Measurements from ENCODE around the gene PIK3C2G. TPM values are rescaled to one million over a fixed set of nuclear protein-coding genes. Genes with fewer than 3 reads are reported as not detected.
"Not testable (repeated sequence)": the region's sequence is repeated elsewhere in the genome, so short reads cannot be mapped to it uniquely, and the experiment has no call there.

Gene PIK3C2G
- total RNA-seq, 1 experiment from 2014 or later, result not detected

DNA sequence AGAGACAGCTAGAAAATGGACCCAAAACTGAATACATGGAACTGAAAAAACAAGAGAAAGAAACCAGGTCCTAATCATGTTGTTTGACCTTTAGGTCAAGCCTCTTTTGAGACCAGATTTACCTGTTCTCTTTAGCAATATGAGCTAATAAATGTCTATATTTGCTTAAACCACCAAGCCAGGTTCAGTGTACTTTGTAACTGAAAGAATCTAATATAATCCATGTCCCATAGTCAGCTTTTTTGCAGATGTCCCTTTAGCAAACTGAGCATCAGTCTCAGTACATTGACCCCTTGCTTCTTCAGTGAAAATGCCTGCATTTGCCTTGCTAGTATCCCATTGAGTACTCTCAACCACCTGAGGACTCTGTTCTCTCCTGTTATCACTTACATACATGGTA lies 414.8 kb downstream of the PIK3C2G start:
- no peak for DNase-seq
- no peak overlapping the region for H2AFZ ChIP-seq (ENCODE audit: low read length)

DNA sequence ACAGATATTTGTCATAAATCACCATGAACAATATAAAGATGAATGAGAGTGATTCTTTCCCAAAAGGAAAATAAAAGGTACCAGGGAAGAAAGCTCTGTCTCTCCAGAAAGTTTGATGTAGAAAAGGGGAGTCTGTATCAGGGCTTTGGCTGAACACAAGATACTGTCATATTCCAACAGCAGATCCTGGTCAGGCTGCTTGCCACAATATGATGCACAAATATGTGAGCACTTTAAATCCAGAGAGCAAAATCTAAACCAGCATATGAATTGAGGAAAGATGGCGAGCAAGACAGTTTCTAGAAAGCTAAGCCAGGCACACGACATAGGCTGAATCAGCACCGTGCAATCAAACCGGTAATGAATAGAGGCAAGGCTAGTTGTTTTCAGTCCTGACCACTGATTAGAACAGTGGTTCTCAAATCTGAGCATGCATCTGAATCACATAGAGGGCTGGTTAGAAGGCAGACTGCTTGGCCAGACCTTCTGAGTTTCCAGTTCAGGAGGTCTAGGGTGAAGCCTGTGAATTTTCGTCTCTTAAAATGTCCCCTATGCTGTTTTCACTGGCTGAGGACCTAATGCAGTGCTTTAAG lies 415.8 kb downstream of the PIK3C2G start:
- Histone ChIP-seq H3K79me2 (ENCODE audit: low read length) (no peaks in the 10 kb centered on the region), H3K4me2 (ENCODE audit: low read depth, low read length, poor library complexity, severe bottlenecking) (no peak overlapping the region), H3K4me1 (ENCODE audit: low read length) (no peaks in the 10 kb centered on the region), H3K36me3 (ENCODE audit: insufficient read depth, low read length) (no peaks in the 10 kb centered on the region), H3K9ac (ENCODE audit: low read length) (no peak overlapping the region), H3K9me2 (replicated peaks; ENCODE audit: insufficient read depth, low read length) (no peaks in the 10 kb centered on the region), H3K27me3 (ENCODE audit: low read length) (no peaks in the 10 kb centered on the region), H3K9me3 (ENCODE audit: low read length) (no peaks in the 10 kb centered on the region), H3K27ac (ENCODE audit: low read length) (no peak overlapping the region), H4K20me1 (ENCODE audit: insufficient read depth, low read depth, low read length) (no peaks in the 10 kb centered on the region), H2AFZ (ENCODE audit: low read length) (no peak overlapping the region), H3K4me3 (ENCODE audit: low read length) (no peak overlapping the region)
- DNase-seq, result no peak

More for the DNA sequence above, 414.8 kb downstream of the PIK3C2G start:
- no peaks in the 10 kb centered on the region for H3K36me3 ChIP-seq (ENCODE audit: insufficient read depth, low read length)
- no peaks in the 10 kb centered on the region for H4K20me1 ChIP-seq (ENCODE audit: insufficient read depth, low read depth, low read length)
- no peak overlapping the region for H3K27ac ChIP-seq (ENCODE audit: low read length)
- no peak overlapping the region for H3K4me3 ChIP-seq (ENCODE audit: low read length)
- H3K27me3 ChIP-seq (ENCODE audit: low read length), result no peaks in the 10 kb centered on the region
- H3K4me2 ChIP-seq (ENCODE audit: low read depth, low read length, poor library complexity, severe bottlenecking), result no peak overlapping the region
- no peak overlapping the region for H3K9ac ChIP-seq (ENCODE audit: low read length)
- no peaks in the 10 kb centered on the region for H3K9me2 ChIP-seq (replicated peaks; ENCODE audit: insufficient read depth, low read length)
- H3K4me1 ChIP-seq (ENCODE audit: low read length), result no peaks in the 10 kb centered on the region
- H3K9me3 ChIP-seq (ENCODE audit: low read length), result no peaks in the 10 kb centered on the region
- no peaks in the 10 kb centered on the region for H3K79me2 ChIP-seq (ENCODE audit: low read length)

DNA sequence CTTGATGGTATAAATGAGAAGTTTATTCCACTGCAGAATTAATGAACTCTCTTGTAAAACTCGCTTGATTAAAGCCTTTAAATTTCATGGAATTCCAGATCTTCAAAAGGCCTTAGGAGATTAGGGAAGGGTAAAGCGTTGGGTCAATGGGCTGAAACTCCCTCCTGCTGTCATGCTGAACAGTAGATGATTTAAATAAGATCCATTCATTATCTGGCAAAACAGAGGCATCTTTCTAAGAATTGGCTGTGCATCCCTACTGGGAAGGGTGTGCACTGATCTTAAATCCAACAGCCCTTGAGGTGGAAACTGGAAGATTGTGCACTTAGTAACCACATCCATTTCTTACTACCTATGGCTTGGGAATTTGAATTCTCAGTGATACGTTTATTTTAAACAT lies 420.5 kb downstream of the PIK3C2G start:
- Histone ChIP-seq H3K27me3 (ENCODE audit: low read length) (no peaks in the 10 kb centered on the region), H3K9me2 (replicated peaks; ENCODE audit: insufficient read depth, low read length) (no peaks in the 10 kb centered on the region), H3K27ac (ENCODE audit: low read length) (no peak overlapping the region), H3K4me3 (ENCODE audit: low read length) (no peak overlapping the region), H3K79me2 (ENCODE audit: low read length) (no peaks in the 10 kb centered on the region), H3K9ac (ENCODE audit: low read length) (no peak overlapping the region), H2AFZ (ENCODE audit: low read length) (no peak overlapping the region), H3K4me2 (ENCODE audit: low read depth, low read length, poor library complexity, severe bottlenecking) (no peak overlapping the region), H3K9me3 (ENCODE audit: low read length) (no peaks in the 10 kb centered on the region), H3K4me1 (ENCODE audit: low read length) (no peaks in the 10 kb centered on the region), H3K36me3 (ENCODE audit: insufficient read depth, low read length) (no peaks in the 10 kb centered on the region), H4K20me1 (ENCODE audit: insufficient read depth, low read depth, low read length) (no peaks in the 10 kb centered on the region)
- DNase-seq, result no peak

DNA sequence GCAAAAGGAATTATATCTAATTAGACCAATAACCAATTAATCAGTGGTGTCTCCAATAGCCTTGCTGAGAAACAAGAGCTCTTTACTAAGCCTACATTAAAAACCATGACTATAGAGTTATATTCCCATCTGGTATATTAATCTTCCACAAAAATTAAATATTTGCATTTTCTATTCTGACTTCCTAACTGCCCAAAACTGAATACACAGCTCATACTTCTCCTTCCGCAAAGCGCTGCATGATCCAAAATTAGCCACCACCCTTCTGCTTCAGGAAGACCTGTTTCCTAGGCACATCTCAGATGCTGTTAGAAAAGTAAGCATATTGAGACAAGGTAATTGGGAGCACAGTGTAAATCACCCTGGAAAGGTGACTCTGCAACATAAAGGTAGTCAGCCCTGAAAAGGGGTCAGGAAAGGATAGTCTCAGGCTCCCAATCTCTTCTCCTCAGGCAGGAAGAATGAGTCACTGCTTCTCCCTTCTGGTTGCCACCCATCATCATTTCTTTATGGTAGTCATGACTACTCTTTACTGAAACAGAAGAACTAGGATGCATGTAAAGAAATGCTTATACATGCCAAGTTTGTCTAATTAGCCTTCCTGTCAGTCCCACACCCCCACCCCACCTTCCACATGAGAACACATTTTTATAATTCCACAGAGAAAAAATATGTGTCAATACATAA lies 422.2 kb downstream of the PIK3C2G start:
- no peaks in the 10 kb centered on the region for H3K79me2 ChIP-seq (ENCODE audit: low read length)
- no peak overlapping the region for H2AFZ ChIP-seq (ENCODE audit: low read length)
- no peak overlapping the region for H3K4me2 ChIP-seq (ENCODE audit: low read depth, low read length, poor library complexity, severe bottlenecking)

DNA sequence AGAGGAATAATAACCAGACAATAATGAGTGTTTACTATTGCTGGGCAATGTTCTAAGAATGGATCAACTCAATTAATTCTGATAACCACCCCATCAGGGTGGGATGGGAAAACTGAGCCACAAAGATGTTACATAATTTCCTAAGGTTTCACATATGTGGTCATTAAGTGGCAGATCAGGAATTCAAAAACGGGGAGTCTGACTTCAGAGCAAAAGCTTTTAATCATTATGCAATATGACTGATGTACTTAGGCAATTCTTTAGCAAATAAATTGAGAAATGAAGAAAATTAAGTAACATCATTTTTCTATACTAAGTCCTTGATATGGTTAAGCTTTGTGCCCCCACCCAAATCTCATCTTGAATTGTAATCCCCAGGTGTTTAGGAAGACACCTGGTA lies 423.1 kb downstream of the PIK3C2G start:
- H3K9ac ChIP-seq (ENCODE audit: low read length), result no peak overlapping the region
- H3K4me3 ChIP-seq (ENCODE audit: low read length), result no peak overlapping the region
- H3K36me3 ChIP-seq (ENCODE audit: insufficient read depth, low read length), result no peaks in the 10 kb centered on the region
- no peaks in the 10 kb centered on the region for H3K27me3 ChIP-seq (ENCODE audit: low read length)
- no peak overlapping the region for H2AFZ ChIP-seq (ENCODE audit: low read length)
- H3K79me2 ChIP-seq (ENCODE audit: low read length), result no peaks in the 10 kb centered on the region
- H3K9me3 ChIP-seq (ENCODE audit: low read length), result no peaks in the 10 kb centered on the region
- H3K4me2 ChIP-seq (ENCODE audit: low read depth, low read length, poor library complexity, severe bottlenecking), result no peak overlapping the region
- H3K9me2 ChIP-seq (replicated peaks; ENCODE audit: insufficient read depth, low read length), result no peaks in the 10 kb centered on the region
- DNase-seq, result no peak
- no peaks in the 10 kb centered on the region for H4K20me1 ChIP-seq (ENCODE audit: insufficient read depth, low read depth, low read length)
- no peaks in the 10 kb centered on the region for H3K4me1 ChIP-seq (ENCODE audit: low read length)
- no peak overlapping the region for H3K27ac ChIP-seq (ENCODE audit: low read length)

More for the DNA sequence above, 422.2 kb downstream of the PIK3C2G start:
- H3K9ac ChIP-seq (ENCODE audit: low read length), result no peak overlapping the region
- no peak overlapping the region for H3K27ac ChIP-seq (ENCODE audit: low read length)
- no peaks in the 10 kb centered on the region for H3K9me2 ChIP-seq (replicated peaks; ENCODE audit: insufficient read depth, low read length)
- DNase-seq, result no peak
- H3K27me3 ChIP-seq (ENCODE audit: low read length), result no peaks in the 10 kb centered on the region
- H4K20me1 ChIP-seq (ENCODE audit: insufficient read depth, low read depth, low read length), result no peaks in the 10 kb centered on the region
- H3K9me3 ChIP-seq (ENCODE audit: low read length), result no peaks in the 10 kb centered on the region
- H3K4me1 ChIP-seq (ENCODE audit: low read length), result no peaks in the 10 kb centered on the region
- no peaks in the 10 kb centered on the region for H3K36me3 ChIP-seq (ENCODE audit: insufficient read depth, low read length)
- H3K4me3 ChIP-seq (ENCODE audit: low read length), result no peak overlapping the region

DNA sequence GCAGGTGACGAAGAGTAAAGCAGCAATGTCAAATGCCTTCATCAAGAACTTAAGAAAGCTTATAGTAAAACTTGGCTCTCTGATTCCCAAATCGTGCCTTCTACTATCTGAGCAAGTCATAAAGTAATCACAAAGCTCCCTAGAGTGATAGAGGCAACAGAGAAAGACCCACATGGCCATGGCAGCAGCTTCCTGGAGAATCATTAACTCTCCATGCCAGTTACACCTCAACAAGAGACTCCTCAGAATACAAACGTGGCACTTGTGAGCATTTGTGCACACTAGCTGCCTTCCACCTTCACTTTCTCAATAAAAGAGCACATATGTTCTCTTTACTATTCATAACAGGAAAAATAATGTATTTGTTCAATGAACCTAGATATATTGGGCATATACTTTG lies 428.5 kb downstream of the PIK3C2G start:
- Histone ChIP-seq H2AFZ (ENCODE audit: low read length) (no peak overlapping the region), H3K4me2 (ENCODE audit: low read depth, low read length, poor library complexity, severe bottlenecking) (no peak overlapping the region)

DNA sequence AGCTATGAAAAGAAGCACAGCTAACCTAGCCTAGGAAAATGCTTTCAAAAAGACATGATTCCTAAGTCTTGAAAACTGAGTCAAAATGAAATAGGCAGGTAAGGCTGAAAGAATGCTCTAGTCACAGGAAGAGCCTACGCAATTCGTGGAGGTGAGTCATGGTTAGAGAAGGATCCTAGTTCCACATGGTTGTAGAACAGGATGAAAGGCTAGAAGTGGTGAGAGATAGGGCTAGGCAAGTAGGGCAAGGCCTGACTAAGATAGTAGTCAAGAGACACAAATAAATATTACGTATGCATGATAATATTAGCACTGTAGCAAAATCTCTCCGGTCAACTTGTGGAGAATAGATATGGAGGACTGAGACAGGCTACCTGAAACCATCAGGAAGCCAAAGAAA lies 429.3 kb downstream of the PIK3C2G start:
- no peak for DNase-seq
- H2AFZ ChIP-seq (ENCODE audit: low read length), result no peak overlapping the region
- H3K9ac ChIP-seq (ENCODE audit: low read length), result no peak overlapping the region
- no peak overlapping the region for H3K4me2 ChIP-seq (ENCODE audit: low read depth, low read length, poor library complexity, severe bottlenecking)
- H3K9me2 ChIP-seq (replicated peaks; ENCODE audit: insufficient read depth, low read length), result no peaks in the 10 kb centered on the region
- H3K27ac ChIP-seq (ENCODE audit: low read length), result no peak overlapping the region
- no peaks in the 10 kb centered on the region for H3K27me3 ChIP-seq (ENCODE audit: low read length)
- no peaks in the 10 kb centered on the region for H3K4me1 ChIP-seq (ENCODE audit: low read length)
- no peaks in the 10 kb centered on the region for H4K20me1 ChIP-seq (ENCODE audit: insufficient read depth, low read depth, low read length)
- H3K4me3 ChIP-seq (ENCODE audit: low read length), result no peak overlapping the region
- no peaks in the 10 kb centered on the region for H3K36me3 ChIP-seq (ENCODE audit: insufficient read depth, low read length)
- no peaks in the 10 kb centered on the region for H3K9me3 ChIP-seq (ENCODE audit: low read length)
- H3K79me2 ChIP-seq (ENCODE audit: low read length), result no peaks in the 10 kb centered on the region

More for the DNA sequence above, 428.5 kb downstream of the PIK3C2G start:
- Histone ChIP-seq H3K9me3 (ENCODE audit: low read length) (no peaks in the 10 kb centered on the region), H3K27ac (ENCODE audit: low read length) (no peak overlapping the region), H3K27me3 (ENCODE audit: low read length) (no peaks in the 10 kb centered on the region), H3K4me1 (ENCODE audit: low read length) (no peaks in the 10 kb centered on the region), H3K9me2 (replicated peaks; ENCODE audit: insufficient read depth, low read length) (no peaks in the 10 kb centered on the region), H3K36me3 (ENCODE audit: insufficient read depth, low read length) (no peaks in the 10 kb centered on the region), H4K20me1 (ENCODE audit: insufficient read depth, low read depth, low read length) (no peaks in the 10 kb centered on the region), H3K4me3 (ENCODE audit: low read length) (no peak overlapping the region), H3K9ac (ENCODE audit: low read length) (no peak overlapping the region), H3K79me2 (ENCODE audit: low read length) (no peaks in the 10 kb centered on the region)
- DNase-seq, result no peak

DNA sequence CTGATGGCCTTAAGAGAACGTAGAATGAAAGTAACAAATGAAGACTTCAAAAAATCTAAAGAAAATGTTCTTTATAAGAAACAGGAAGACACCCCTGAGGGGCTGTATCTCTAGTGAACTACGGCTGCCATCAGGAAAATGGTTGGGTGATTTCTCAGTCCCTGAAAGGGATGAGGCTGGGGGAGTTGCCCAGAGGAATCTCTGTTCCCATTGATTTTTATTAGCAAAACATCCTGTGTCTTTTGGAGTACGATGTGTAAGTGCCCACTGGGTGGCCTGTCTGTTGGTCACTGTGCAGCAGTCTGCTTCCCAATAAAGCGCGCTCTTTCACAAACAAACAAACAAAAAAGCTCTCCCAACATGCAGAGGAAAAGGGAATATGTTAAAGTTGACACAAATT lies 432.7 kb downstream of the PIK3C2G start:
- not testable (repeated sequence) for H3K9me2 ChIP-seq (replicated peaks; ENCODE audit: insufficient read depth, low read length); H3K79me2 ChIP-seq (ENCODE audit: low read length); H2AFZ ChIP-seq (ENCODE audit: low read length); H4K20me1 ChIP-seq (ENCODE audit: insufficient read depth, low read depth, low read length); DNase-seq; H3K9ac ChIP-seq (ENCODE audit: low read length); H3K4me2 ChIP-seq (ENCODE audit: low read depth, low read length, poor library complexity, severe bottlenecking); H3K4me3 ChIP-seq (ENCODE audit: low read length); H3K27ac ChIP-seq (ENCODE audit: low read length); H3K9me3 ChIP-seq (ENCODE audit: low read length); H3K4me1 ChIP-seq (ENCODE audit: low read length); H3K27me3 ChIP-seq (ENCODE audit: low read length); H3K36me3 ChIP-seq (ENCODE audit: insufficient read depth, low read length)

Data from Karpas-422 (cell line).